ENCODE measurements around the gene KRTDAP.
"Not testable (repeated sequence)": the region's sequence is repeated elsewhere in the genome, so short reads cannot be mapped to it uniquely, and the experiment has no call there.

The KRTDAP gene

GRCh38 chr19:35484252-35485036 is 5.8 kb downstream of the KRTDAP start:
- no peak for DNase-seq (ENCODE audit: low read depth in 2 of 2)

- no peak for DNase-seq (ENCODE audit: low read depth in 2 of 2)
Observed at GRCh38 chr19:35483089-35483488, 7.2 kb downstream of the KRTDAP start.

- DNase-seq (ENCODE audit: low read depth in 2 of 2) = no peak
Observed at GRCh38 chr19:35478794-35479677, 11.2 kb downstream of the KRTDAP start.

- DNase-seq (ENCODE audit: low read depth in 2 of 2) = no peak
Observed at GRCh38 chr19:35476149-35476548, 14.1 kb downstream of the KRTDAP start.

- not testable (repeated sequence) for DNase-seq (ENCODE audit: low read depth in 2 of 2)
Observed at GRCh38 chr19:35474594-35474993, 15.7 kb downstream of the KRTDAP start.

- no peak for DNase-seq (ENCODE audit: low read depth in 2 of 2)
Observed at GRCh38 chr19:35474104-35474503, 16.2 kb downstream of the KRTDAP start.

- no peak for DNase-seq (ENCODE audit: low read depth in 2 of 2)
Observed at GRCh38 chr19:35471946-35472345, 18.3 kb downstream of the KRTDAP start.

GRCh38 chr19:35471075-35471474 is 19.2 kb downstream of the KRTDAP start:
- not testable (repeated sequence) for DNase-seq (ENCODE audit: low read depth in 2 of 2)

GRCh38 chr19:35470128-35470527 is 20.1 kb downstream of the KRTDAP start:
- no peak for DNase-seq (ENCODE audit: low read depth in 2 of 2)

GRCh38 chr19:35468637-35469036 is 21.6 kb downstream of the KRTDAP start:
- DNase-seq (ENCODE audit: low read depth in 2 of 2) = peak; percentile 26 to 46

GRCh38 chr19:35466259-35466658 is 24.0 kb downstream of the KRTDAP start:
- no peak for DNase-seq (ENCODE audit: low read depth in 2 of 2)

- not testable (repeated sequence) for DNase-seq (ENCODE audit: low read depth in 2 of 2)
Observed at GRCh38 chr19:35462956-35463355, 27.3 kb downstream of the KRTDAP start.

- peak; percentile 23 to 42 for DNase-seq (ENCODE audit: low read depth in 2 of 2)
Observed at GRCh38 chr19:35462476-35462953, 27.7 kb downstream of the KRTDAP start.

GRCh38 chr19:35461788-35462187 is 28.5 kb downstream of the KRTDAP start:
- not testable (repeated sequence) for DNase-seq (ENCODE audit: low read depth in 2 of 2)

GRCh38 chr19:35461060-35461459 is 29.2 kb downstream of the KRTDAP start:
- no peak for DNase-seq (ENCODE audit: low read depth in 2 of 2)

- DNase-seq (ENCODE audit: low read depth in 2 of 2) = no peak
Observed at GRCh38 chr19:35460608-35461007, 29.7 kb downstream of the KRTDAP start.

- no peak for DNase-seq (ENCODE audit: low read depth in 2 of 2)
Observed at GRCh38 chr19:35459414-35460082, 30.7 kb downstream of the KRTDAP start.

GRCh38 chr19:35458731-35459391 is 31.4 kb downstream of the KRTDAP start:
- no peak for DNase-seq (ENCODE audit: low read depth in 2 of 2)

GRCh38 chr19:35458192-35458591 is 32.1 kb downstream of the KRTDAP start:
- DNase-seq (ENCODE audit: low read depth in 2 of 2) = no peak

- no peak for DNase-seq (ENCODE audit: low read depth in 2 of 2)
Observed at GRCh38 chr19:35457173-35457572, 33.1 kb downstream of the KRTDAP start.

- DNase-seq (ENCODE audit: low read depth in 2 of 2) = no peak
Observed at GRCh38 chr19:35455616-35456201, 34.6 kb downstream of the KRTDAP start.
